HepG2 (cell line): ENCODE data around the gene PEAK3. TPM values are rescaled to one million over a fixed set of nuclear protein-coding genes. Genes with fewer than 3 reads are reported as not detected.

Experiments
- FIP1L1 ChIP-seq: fragments of 200-400 bp; formaldehyde crosslinking; IDR thresholded peaks from 2 replicates; pipeline ENCODE4 v1.6.1; 2018; ENCODE audit warnings: low read depth, mild to moderate bottlenecking, low read length, moderate library complexity, borderline replicate concordance; ENCODE audit not compliant: insufficient read depth
- IRF2 ChIP-seq: IDR thresholded peaks from 2 replicates; pipeline ENCODE4 v1.6.1; 2018; ENCODE audit warnings: missing genetic modification reagents, missing compliant biosample characterization
- ISX ChIP-seq: sonication (generic); formaldehyde crosslinking; conservative IDR thresholded peaks from 2 replicates; pipeline ENCODE4 v1.5.0; 2020; ENCODE audit warnings: missing genetic modification reagents
- MAFK ChIP-seq, 2 experiments: IDR thresholded peaks in 1 of 2; conservative IDR thresholded peaks in 1 of 2; 2 replicates each; pipeline ENCODE4 v1.6.1; 2011; ENCODE audit warnings: improper control_type of control experiment in 2 of 2, low read length in 2 of 2
- MYC ChIP-seq: sonication (generic); formaldehyde crosslinking; IDR thresholded peaks from 2 replicates; pipeline ENCODE4 v1.9.0; 2021; ENCODE audit warnings: missing genetic modification reagents, borderline replicate concordance
- MYNN ChIP-seq: sonication (generic); formaldehyde crosslinking; IDR thresholded peaks from 2 replicates; pipeline ENCODE4 v1.4.0; 2020; ENCODE audit warnings: mild to moderate bottlenecking, low read depth, missing genetic modification reagents
- NCOR1 ChIP-seq: fragments of 200-600 bp; sonication (generic); IDR thresholded peaks from 2 replicates; pipeline ENCODE4 v1.7.0; 2017; ENCODE audit warnings: antibody characterized with exemption, low read length, borderline replicate concordance
- RFXAP ChIP-seq: sonication (generic); formaldehyde crosslinking; IDR thresholded peaks from 2 replicates; pipeline ENCODE4 v1.4.0; 2020; ENCODE audit warnings: missing genetic modification reagents, borderline replicate concordance
- SATB2 ChIP-seq: sonication (generic); formaldehyde crosslinking; IDR thresholded peaks from 2 replicates; pipeline ENCODE4 v1.5.0; 2020; ENCODE audit warnings: missing genetic modification reagents
- ZNF367 ChIP-seq: sonication (generic); formaldehyde crosslinking; IDR thresholded peaks from 2 replicates; pipeline ENCODE4 v1.4.0; 2020; ENCODE audit warnings: missing genetic modification reagents, borderline replicate concordance
- ZNF878 ChIP-seq: sonication (generic); formaldehyde crosslinking; IDR thresholded peaks from 2 replicates; pipeline ENCODE4 v1.8.1; 2023; ENCODE audit warnings: mild to moderate bottlenecking, missing genetic modification reagents, moderate library complexity
- polyA plus RNA-seq, 8 experiments: library from polyadenylated mRNA; depleted of rRNA in 3 of 8; stranded (reverse) in 7 of 8; unstranded in 1 of 8; fragments of >200 nt; fragmentation: Illumina TruSeq in 4 of 8; extraction: Trizol in 4 of 8; gene quantifications; 2 replicates each; pipeline versions ENCODE4 v1.2.1 to v1.2.3, GENCODE V29; 2011 to 2016; ENCODE audit warnings: low read depth in 4 of 8, missing spikeins in 1 of 8, mixed read lengths in 1 of 8; ENCODE audit not compliant: insufficient read depth in 1 of 8
- total RNA-seq, 5 experiments: library from RNA; depleted of rRNA; stranded (reverse); fragments of >200 nt; fragmentation: Illumina TruSeq; extraction: Trizol; gene quantifications; 2 replicates each; pipeline ENCODE4 v1.2.3, GENCODE V29; 2016; ENCODE audit warnings: low read depth in 1 of 5
- TF ChIP-seq, protein P1 (sequence below): sonication (generic); formaldehyde crosslinking; IDR thresholded peaks from 2 replicates; pipeline ENCODE4 v1.4.0; 2020; ENCODE audit warnings: missing genetic modification reagents
- TF ChIP-seq, protein P2 (sequence below): sonication (generic); formaldehyde crosslinking; IDR thresholded peaks from 2 replicates; pipeline ENCODE4 v1.4.0; 2020; ENCODE audit warnings: missing genetic modification reagents, borderline replicate concordance
- TF ChIP-seq, protein P3 (sequence below): sonication (generic); formaldehyde crosslinking; IDR thresholded peaks from 2 replicates; pipeline ENCODE4 v1.5.0; 2020; ENCODE audit warnings: missing genetic modification reagents, mild to moderate bottlenecking, borderline replicate concordance
- TF ChIP-seq, protein P4 (sequence below): IDR thresholded peaks from 2 replicates; pipeline ENCODE4 v1.6.1; 2016; ENCODE audit warnings: low read depth, missing genetic modification reagents, missing compliant biosample characterization

The PEAK3 gene
- total and polyA plus RNA-seq, 2 of the 13 experiments (the other 11 are each of a cell fraction or from before 2014, with no cell fraction given): not detected

DNA sequence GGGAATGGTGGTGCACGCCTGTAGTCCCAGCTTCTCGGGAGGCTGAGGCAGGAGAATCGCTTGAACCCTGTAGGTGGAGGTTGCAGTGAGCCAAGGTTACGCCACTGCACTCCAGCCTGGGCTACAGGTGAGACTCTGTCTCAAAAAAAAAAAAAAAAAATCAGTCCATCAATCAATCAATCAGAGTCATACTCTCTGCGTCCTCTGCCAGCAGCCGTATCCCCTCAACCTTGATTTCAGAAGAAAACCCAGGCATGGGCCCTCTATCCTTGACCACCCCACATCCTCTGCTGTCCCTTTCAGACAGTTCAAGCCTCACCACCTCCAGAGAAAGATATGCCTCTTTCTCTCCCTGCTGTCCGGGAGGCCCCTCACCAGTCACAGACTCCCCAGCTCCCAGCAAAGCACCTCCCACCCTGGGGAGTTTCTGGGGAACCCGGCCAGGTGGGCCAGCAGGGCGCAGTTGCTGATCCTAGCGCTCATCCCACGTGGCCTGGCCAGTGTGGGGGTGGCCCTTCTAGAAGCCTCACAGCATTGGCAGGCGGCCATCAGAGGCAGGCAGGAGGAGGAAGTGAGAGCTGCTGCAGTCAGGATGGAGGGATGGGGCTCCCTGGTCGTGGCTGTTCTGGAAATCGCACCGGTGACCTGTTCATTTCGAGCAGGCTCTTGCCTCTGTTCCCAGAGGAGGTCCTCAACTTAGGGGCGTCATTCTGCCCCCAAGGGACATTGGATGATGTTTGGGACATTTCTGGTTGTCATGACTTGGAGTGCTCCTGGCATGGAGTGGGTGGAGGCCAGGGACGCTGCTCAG, 15.6 kb downstream of the PEAK3 start (continued):
- TF ChIP-seq, protein P1, sequence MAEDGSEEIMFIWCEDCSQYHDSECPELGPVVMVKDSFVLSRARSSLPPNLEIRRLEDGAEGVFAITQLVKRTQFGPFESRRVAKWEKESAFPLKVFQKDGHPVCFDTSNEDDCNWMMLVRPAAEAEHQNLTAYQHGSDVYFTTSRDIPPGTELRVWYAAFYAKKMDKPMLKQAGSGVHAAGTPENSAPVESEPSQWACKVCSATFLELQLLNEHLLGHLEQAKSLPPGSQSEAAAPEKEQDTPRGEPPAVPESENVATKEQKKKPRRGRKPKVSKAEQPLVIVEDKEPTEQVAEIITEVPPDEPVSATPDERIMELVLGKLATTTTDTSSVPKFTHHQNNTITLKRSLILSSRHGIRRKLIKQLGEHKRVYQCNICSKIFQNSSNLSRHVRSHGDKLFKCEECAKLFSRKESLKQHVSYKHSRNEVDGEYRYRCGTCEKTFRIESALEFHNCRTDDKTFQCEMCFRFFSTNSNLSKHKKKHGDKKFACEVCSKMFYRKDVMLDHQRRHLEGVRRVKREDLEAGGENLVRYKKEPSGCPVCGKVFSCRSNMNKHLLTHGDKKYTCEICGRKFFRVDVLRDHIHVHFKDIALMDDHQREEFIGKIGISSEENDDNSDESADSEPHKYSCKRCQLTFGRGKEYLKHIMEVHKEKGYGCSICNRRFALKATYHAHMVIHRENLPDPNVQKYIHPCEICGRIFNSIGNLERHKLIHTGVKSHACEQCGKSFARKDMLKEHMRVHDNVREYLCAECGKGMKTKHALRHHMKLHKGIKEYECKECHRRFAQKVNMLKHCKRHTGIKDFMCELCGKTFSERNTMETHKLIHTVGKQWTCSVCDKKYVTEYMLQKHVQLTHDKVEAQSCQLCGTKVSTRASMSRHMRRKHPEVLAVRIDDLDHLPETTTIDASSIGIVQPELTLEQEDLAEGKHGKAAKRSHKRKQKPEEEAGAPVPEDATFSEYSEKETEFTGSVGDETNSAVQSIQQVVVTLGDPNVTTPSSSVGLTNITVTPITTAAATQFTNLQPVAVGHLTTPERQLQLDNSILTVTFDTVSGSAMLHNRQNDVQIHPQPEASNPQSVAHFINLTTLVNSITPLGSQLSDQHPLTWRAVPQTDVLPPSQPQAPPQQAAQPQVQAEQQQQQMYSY (CRISPR knock-in tag): no peak
- TF ChIP-seq IRF2: peak; percentile 69
- no peak for TF ChIP-seq MYNN (CRISPR knock-in tag)
- TF ChIP-seq ISX (CRISPR knock-in tag): no peak
- no peak for TF ChIP-seq SATB2 (CRISPR knock-in tag)
- TF ChIP-seq, protein P2, sequence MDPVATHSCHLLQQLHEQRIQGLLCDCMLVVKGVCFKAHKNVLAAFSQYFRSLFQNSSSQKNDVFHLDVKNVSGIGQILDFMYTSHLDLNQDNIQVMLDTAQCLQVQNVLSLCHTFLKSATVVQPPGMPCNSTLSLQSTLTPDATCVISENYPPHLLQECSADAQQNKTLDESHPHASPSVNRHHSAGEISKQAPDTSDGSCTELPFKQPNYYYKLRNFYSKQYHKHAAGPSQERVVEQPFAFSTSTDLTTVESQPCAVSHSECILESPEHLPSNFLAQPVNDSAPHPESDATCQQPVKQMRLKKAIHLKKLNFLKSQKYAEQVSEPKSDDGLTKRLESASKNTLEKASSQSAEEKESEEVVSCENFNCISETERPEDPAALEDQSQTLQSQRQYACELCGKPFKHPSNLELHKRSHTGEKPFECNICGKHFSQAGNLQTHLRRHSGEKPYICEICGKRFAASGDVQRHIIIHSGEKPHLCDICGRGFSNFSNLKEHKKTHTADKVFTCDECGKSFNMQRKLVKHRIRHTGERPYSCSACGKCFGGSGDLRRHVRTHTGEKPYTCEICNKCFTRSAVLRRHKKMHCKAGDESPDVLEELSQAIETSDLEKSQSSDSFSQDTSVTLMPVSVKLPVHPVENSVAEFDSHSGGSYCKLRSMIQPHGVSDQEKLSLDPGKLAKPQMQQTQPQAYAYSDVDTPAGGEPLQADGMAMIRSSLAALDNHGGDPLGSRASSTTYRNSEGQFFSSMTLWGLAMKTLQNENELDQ (CRISPR knock-in tag): no peak
- TF ChIP-seq, protein P3, sequence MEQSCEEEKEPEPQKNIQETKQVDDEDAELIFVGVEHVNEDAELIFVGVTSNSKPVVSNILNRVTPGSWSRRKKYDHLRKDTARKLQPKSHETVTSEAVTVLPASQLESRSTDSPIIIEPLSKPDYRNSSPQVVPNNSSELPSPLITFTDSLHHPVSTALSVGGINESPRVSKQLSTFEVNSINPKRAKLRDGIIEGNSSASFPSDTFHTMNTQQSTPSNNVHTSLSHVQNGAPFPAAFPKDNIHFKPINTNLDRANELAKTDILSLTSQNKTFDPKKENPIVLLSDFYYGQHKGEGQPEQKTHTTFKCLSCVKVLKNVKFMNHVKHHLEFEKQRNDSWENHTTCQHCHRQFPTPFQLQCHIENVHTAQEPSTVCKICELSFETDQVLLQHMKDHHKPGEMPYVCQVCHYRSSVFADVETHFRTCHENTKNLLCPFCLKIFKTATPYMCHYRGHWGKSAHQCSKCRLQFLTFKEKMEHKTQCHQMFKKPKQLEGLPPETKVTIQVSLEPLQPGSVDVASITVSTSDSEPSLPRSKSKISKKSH (CRISPR knock-in tag): peak; percentile 54; the same call in 1 of the 2 replicates
- no peak for TF ChIP-seq NCOR1
- TF ChIP-seq ZNF367 (CRISPR knock-in tag): no peak
- TF ChIP-seq ZNF878 (CRISPR knock-in tag): no peak
- no peak for TF ChIP-seq FIP1L1
- TF ChIP-seq MYC (CRISPR knock-in tag): peak; percentile 80; the same call in 1 of the 2 replicates
- TF ChIP-seq MAFK (conservative IDR thresholded peaks at IDR 0.05 in 1 of 2, IDR thresholded peaks at IDR 0.05 in 1 of 2; ENCODE audit: low read length in 2 of 2): no peak
- TF ChIP-seq RFXAP (CRISPR knock-in tag): no peak
- TF ChIP-seq, protein P4, sequence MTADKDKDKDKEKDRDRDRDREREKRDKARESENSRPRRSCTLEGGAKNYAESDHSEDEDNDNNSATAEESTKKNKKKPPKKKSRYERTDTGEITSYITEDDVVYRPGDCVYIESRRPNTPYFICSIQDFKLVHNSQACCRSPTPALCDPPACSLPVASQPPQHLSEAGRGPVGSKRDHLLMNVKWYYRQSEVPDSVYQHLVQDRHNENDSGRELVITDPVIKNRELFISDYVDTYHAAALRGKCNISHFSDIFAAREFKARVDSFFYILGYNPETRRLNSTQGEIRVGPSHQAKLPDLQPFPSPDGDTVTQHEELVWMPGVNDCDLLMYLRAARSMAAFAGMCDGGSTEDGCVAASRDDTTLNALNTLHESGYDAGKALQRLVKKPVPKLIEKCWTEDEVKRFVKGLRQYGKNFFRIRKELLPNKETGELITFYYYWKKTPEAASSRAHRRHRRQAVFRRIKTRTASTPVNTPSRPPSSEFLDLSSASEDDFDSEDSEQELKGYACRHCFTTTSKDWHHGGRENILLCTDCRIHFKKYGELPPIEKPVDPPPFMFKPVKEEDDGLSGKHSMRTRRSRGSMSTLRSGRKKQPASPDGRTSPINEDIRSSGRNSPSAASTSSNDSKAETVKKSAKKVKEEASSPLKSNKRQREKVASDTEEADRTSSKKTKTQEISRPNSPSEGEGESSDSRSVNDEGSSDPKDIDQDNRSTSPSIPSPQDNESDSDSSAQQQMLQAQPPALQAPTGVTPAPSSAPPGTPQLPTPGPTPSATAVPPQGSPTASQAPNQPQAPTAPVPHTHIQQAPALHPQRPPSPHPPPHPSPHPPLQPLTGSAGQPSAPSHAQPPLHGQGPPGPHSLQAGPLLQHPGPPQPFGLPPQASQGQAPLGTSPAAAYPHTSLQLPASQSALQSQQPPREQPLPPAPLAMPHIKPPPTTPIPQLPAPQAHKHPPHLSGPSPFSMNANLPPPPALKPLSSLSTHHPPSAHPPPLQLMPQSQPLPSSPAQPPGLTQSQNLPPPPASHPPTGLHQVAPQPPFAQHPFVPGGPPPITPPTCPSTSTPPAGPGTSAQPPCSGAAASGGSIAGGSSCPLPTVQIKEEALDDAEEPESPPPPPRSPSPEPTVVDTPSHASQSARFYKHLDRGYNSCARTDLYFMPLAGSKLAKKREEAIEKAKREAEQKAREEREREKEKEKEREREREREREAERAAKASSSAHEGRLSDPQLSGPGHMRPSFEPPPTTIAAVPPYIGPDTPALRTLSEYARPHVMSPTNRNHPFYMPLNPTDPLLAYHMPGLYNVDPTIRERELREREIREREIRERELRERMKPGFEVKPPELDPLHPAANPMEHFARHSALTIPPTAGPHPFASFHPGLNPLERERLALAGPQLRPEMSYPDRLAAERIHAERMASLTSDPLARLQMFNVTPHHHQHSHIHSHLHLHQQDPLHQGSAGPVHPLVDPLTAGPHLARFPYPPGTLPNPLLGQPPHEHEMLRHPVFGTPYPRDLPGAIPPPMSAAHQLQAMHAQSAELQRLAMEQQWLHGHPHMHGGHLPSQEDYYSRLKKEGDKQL (CRISPR knock-in tag): no peak
